A549 (cell line): ENCODE measurements around the gene TRIOBP.

ENCODE experiments used
- BHLHE40 ChIP-seq: IDR thresholded peaks from 2 replicates; pipeline ENCODE4 v1.6.1; 2012; ENCODE audit warnings: low read depth, low read length, inconsistent platforms
- CBX8 ChIP-seq: fragments of 200-600 bp; sonication (generic); IDR thresholded peaks from 2 replicates; pipeline ENCODE4 v1.6.1; 2016
- CHD2 ChIP-seq: fragments of 150-350 bp; IDR thresholded peaks from 2 replicates; pipeline ENCODE4 v1.6.1; 2014; ENCODE audit warnings: low read length; ENCODE audit not compliant: partially characterized antibody
- CHD4 ChIP-seq: fragments of 200-600 bp; sonication (generic); IDR thresholded peaks from 2 replicates; pipeline ENCODE4 v1.6.1; 2016; ENCODE audit warnings: antibody characterized with exemption, mild to moderate bottlenecking, borderline replicate concordance
- ELK1 ChIP-seq: fragments of 150-350 bp; IDR thresholded peaks from 2 replicates; pipeline ENCODE4 v1.6.1; 2014; ENCODE audit warnings: low read depth, mild to moderate bottlenecking, low read length
- MAFK ChIP-seq: fragments of 450-650 bp; IDR thresholded peaks from 2 replicates; pipeline ENCODE4 v1.6.1; 2014; ENCODE audit not compliant: partially characterized antibody
- MAX ChIP-seq: IDR thresholded peaks from 2 replicates; pipeline ENCODE4 v1.6.1; 2012
- PBX3 ChIP-seq: IDR thresholded peaks from 2 replicates; pipeline ENCODE4 v1.6.1; 2012
- POLR2A ChIP-seq: IDR thresholded peaks from 2 replicates; pipeline ENCODE4 v1.6.1; 2012; ENCODE audit warnings: mild to moderate bottlenecking, low read length
- RAD21 ChIP-seq, 2 experiments: fragments of >200 bp in 1 of 2; sonication (Bioruptor Twin) in 1 of 2; formaldehyde crosslinking in 1 of 2; IDR thresholded peaks in 1 of 2; conservative IDR thresholded peaks in 1 of 2; 2 replicates in 1 of 2; 3 replicates in 1 of 2; pipeline ENCODE4 v1.6.1; 2012 to 2018; ENCODE audit warnings: inconsistent platforms in 1 of 2
- REST ChIP-seq: fragments of 200-600 bp; sonication (generic); IDR thresholded peaks from 2 replicates; pipeline ENCODE4 v1.6.1; 2016; ENCODE audit warnings: antibody characterized with exemption, mild to moderate bottlenecking, moderate library complexity
- TF ChIP-seq, protein P1 (sequence below): fragments of >200 bp; sonication (Bioruptor Twin); formaldehyde crosslinking; IDR thresholded peaks from 3 replicates; pipeline ENCODE4 v1.5.1; 2016

DNA sequence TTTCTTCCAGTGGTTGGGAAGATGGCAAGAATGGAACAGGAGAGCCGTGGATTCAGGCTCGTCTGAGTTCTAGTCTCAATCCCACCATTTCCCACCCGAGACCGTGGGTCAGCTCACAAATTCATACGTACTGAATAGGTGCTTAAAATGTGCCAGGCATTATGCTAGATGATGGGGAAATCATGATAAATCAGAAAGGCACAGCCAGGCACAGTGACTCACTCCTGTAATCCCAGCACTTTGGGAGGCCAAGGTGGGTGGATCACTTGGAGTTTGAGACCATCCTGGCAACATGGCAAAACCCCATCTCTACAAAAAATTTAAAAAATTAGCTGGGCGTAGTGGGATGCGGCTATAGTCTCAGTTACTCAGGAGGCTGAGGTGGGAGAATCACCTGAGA, 7.1 kb downstream of the TRIOBP start:
- TF ChIP-seq PBX3 (no peak), BHLHE40 (no peak), RAD21 (conservative IDR thresholded peaks at IDR 0.05 in 1 of 2, IDR thresholded peaks at IDR 0.05 in 1 of 2) (no peak), MAFK (no peak), CHD4 (no peak), CBX8 (no peak), REST (no peak), MAX (no peak), POLR2A (no peak), CHD2 (no peak), ELK1 (no peak)
- TF ChIP-seq, protein P1, sequence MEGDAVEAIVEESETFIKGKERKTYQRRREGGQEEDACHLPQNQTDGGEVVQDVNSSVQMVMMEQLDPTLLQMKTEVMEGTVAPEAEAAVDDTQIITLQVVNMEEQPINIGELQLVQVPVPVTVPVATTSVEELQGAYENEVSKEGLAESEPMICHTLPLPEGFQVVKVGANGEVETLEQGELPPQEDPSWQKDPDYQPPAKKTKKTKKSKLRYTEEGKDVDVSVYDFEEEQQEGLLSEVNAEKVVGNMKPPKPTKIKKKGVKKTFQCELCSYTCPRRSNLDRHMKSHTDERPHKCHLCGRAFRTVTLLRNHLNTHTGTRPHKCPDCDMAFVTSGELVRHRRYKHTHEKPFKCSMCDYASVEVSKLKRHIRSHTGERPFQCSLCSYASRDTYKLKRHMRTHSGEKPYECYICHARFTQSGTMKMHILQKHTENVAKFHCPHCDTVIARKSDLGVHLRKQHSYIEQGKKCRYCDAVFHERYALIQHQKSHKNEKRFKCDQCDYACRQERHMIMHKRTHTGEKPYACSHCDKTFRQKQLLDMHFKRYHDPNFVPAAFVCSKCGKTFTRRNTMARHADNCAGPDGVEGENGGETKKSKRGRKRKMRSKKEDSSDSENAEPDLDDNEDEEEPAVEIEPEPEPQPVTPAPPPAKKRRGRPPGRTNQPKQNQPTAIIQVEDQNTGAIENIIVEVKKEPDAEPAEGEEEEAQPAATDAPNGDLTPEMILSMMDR, result no peak
